ENCODE measurements around the gene AHSG. TPM values are rescaled to one million over a fixed set of nuclear protein-coding genes. Genes with fewer than 3 reads are reported as not detected.

The AHSG gene
- total and polyA plus RNA-seq, 4 donors: 0.03 to 0.92 (median 0.20) TPM; not detected in 1

GRCh38 chr3:186635532-186635931 is 22.7 kb downstream of the AHSG start:
- no peaks in the 10 kb centered on the region for H3K36me3 ChIP-seq (ENCODE audit: control insufficient read depth in 4 of 4, insufficient read depth in 4 of 4, low read length in 4 of 4)
- 89 to 92% methylated on average over 3 of the region's 3 CpGs for WGBS, 2 donors
- peaks cover 0 to 2% (median 0%) of the 10 kb centered on the region in 4 donors for H3K9me3 ChIP-seq (ENCODE audit: control insufficient read depth in 4 of 4, insufficient read depth in 3 of 4, low read length in 3 of 4)
- DNase-seq (no peak), ATAC-seq (ENCODE audit: insufficient read depth, low FRiP score) (no peak)
- no peak for TF ChIP-seq CTCF (IDR thresholded peaks at IDR 0.05; ENCODE audit: control extremely low read depth, extremely low read depth)
- no peak overlapping the region for H3K27ac ChIP-seq (ENCODE audit: low read depth in 1 of 2, low read length in 1 of 2)
- H3K9ac ChIP-seq (ENCODE audit: insufficient read depth in 1 of 2, low read length in 2 of 2): no peak overlapping the region
- H3K27me3 ChIP-seq (ENCODE audit: control insufficient read depth in 3 of 3, insufficient read depth in 3 of 3, low read length in 2 of 3): peaks cover 0 to 6% (median 0%) of the 10 kb centered on the region in 3 donors
- H3K4me1 ChIP-seq (ENCODE audit: control insufficient read depth in 5 of 5, insufficient read depth in 5 of 5, low read length in 5 of 5): no peaks in the 10 kb centered on the region
- H3K4me3 ChIP-seq: no peak overlapping the region

GRCh38 chr3:186636536-186636935 is 23.7 kb downstream of the AHSG start:
- H3K27me3 ChIP-seq (ENCODE audit: control insufficient read depth in 3 of 3, insufficient read depth in 3 of 3, low read length in 2 of 3): peaks cover 0 to 6% (median 0%) of the 10 kb centered on the region in 3 donors
- WGBS, 2 donors: 82 to 84% methylated on average over 7 of the region's 7 CpGs
- H3K4me3 ChIP-seq: no peak overlapping the region
- H3K4me1 ChIP-seq (ENCODE audit: control insufficient read depth in 5 of 5, insufficient read depth in 5 of 5, low read length in 5 of 5): no peaks in the 10 kb centered on the region
- H3K9me3 ChIP-seq (ENCODE audit: control insufficient read depth in 4 of 4, insufficient read depth in 3 of 4, low read length in 3 of 4): peaks cover 0 to 2% (median 0%) of the 10 kb centered on the region in 4 donors
- DNase-seq: no peak
- no peaks in the 10 kb centered on the region for H3K36me3 ChIP-seq (ENCODE audit: control insufficient read depth in 4 of 4, insufficient read depth in 4 of 4, low read length in 4 of 4)
- no peak for TF ChIP-seq CTCF (IDR thresholded peaks at IDR 0.05; ENCODE audit: control extremely low read depth, extremely low read depth)
- H3K9ac ChIP-seq (ENCODE audit: insufficient read depth in 1 of 2, low read length in 2 of 2): no peak overlapping the region
- no peak for ATAC-seq (ENCODE audit: insufficient read depth, low FRiP score)
- H3K27ac ChIP-seq (ENCODE audit: low read depth in 1 of 2, low read length in 1 of 2): no peak overlapping the region

- TF ChIP-seq CTCF (IDR thresholded peaks at IDR 0.05; ENCODE audit: control extremely low read depth, extremely low read depth): no peak
- Histone ChIP-seq H3K4me1 (ENCODE audit: control insufficient read depth in 5 of 5, insufficient read depth in 5 of 5, low read length in 5 of 5) (no peaks in the 10 kb centered on the region), H3K27me3 (ENCODE audit: control insufficient read depth in 3 of 3, insufficient read depth in 3 of 3, low read length in 2 of 3) (peaks cover 0 to 15% (median 0%) of the 10 kb centered on the region in 3 donors), H3K27ac (ENCODE audit: low read depth in 1 of 2, low read length in 1 of 2) (no peak overlapping the region), H3K9me3 (ENCODE audit: control insufficient read depth in 4 of 4, insufficient read depth in 3 of 4, low read length in 3 of 4) (peaks cover 0 to 3% (median 0%) of the 10 kb centered on the region in 4 donors), H3K4me3 (no peak overlapping the region), H3K9ac (ENCODE audit: insufficient read depth in 1 of 2, low read length in 2 of 2) (no peak overlapping the region), H3K36me3 (ENCODE audit: control insufficient read depth in 4 of 4, insufficient read depth in 4 of 4, low read length in 4 of 4) (no peaks in the 10 kb centered on the region)
- no peak for ATAC-seq (ENCODE audit: insufficient read depth, low FRiP score)
- no peak for DNase-seq
- whole genome bisulfite sequencing, 2 donors: 75 to 78% methylated on average over 3 of the region's 3 CpGs
Measured at GRCh38 chr3:186637686-186638085, 24.8 kb downstream of the AHSG start.

GRCh38 chr3:186638259-186638658 is 25.4 kb downstream of the AHSG start:
- Histone ChIP-seq H3K27me3 (ENCODE audit: control insufficient read depth in 3 of 3, insufficient read depth in 3 of 3, low read length in 2 of 3) (peaks cover 0 to 20% (median 0%) of the 10 kb centered on the region in 3 donors), H3K9ac (ENCODE audit: insufficient read depth in 1 of 2, low read length in 2 of 2) (no peak overlapping the region), H3K36me3 (ENCODE audit: control insufficient read depth in 4 of 4, insufficient read depth in 4 of 4, low read length in 4 of 4) (no peaks in the 10 kb centered on the region), H3K4me3 (no peak overlapping the region), H3K27ac (ENCODE audit: low read depth in 1 of 2, low read length in 1 of 2) (no peak overlapping the region), H3K9me3 (ENCODE audit: control insufficient read depth in 4 of 4, insufficient read depth in 3 of 4, low read length in 3 of 4) (peaks cover 0 to 3% (median 0%) of the 10 kb centered on the region in 4 donors), H3K4me1 (ENCODE audit: control insufficient read depth in 5 of 5, insufficient read depth in 5 of 5, low read length in 5 of 5) (no peaks in the 10 kb centered on the region)
- WGBS, 2 donors: 80 to 81% methylated on average over 2 of the region's 2 CpGs
- no peak for DNase-seq
- ATAC-seq (ENCODE audit: insufficient read depth, low FRiP score): no peak
- TF ChIP-seq CTCF (IDR thresholded peaks at IDR 0.05; ENCODE audit: control extremely low read depth, extremely low read depth): no peak
